ENCODE results near the gene RBM23.
A peak's percentile ranks its signal among the peaks of the same experiment; 100 is the strongest.
"Not testable (repeated sequence)": the region's sequence is repeated elsewhere in the genome, so short reads cannot be mapped to it uniquely, and the experiment has no call there.

The RBM23 gene

DNA sequence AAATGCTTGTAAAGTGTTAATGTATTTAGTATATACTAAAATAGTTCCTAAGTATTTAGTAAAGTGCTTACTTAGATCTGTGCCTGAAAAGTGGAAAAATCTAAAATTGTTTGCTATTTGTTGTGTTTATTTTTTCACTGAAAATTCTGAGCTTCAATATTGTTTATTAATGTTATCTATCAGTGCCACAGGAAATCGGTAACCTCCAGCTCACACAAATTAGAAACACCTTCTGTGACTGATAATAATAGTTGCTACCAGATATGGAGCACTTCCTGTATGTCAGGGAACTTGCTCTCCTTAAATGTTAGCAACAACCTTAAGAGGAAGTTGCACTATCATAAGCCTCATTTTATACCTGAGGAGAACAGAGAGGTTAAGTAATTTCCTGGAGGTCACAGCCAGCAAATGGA is 48.1 kb downstream of the RBM23 start:
- DNase-seq (ENCODE audit: insufficient read length, low spot score) (peak; percentile 13), FAIRE-seq (no peak)

DNA sequence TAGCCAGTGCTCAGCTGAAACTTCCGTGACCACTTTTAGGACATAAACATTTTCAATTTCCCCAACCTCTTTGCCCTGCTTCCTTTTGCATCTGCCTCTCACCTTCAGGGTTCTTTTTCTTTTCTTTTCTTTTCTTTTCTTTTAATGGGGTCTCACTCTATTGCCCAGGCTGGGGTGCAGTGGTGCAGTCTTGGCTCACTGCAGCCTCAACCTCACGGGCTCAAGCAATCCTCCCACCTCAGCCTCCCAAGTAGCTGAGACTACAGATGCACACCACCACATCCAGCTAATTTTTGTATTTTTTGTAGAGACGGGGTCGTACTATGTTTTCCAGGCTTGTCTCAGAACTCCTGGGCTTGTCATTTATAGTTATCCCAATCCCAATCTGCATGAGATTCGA is 52.1 kb downstream of the RBM23 start:
- FAIRE-seq, result no peak
- no peak for DNase-seq (ENCODE audit: insufficient read length, low spot score)

DNA sequence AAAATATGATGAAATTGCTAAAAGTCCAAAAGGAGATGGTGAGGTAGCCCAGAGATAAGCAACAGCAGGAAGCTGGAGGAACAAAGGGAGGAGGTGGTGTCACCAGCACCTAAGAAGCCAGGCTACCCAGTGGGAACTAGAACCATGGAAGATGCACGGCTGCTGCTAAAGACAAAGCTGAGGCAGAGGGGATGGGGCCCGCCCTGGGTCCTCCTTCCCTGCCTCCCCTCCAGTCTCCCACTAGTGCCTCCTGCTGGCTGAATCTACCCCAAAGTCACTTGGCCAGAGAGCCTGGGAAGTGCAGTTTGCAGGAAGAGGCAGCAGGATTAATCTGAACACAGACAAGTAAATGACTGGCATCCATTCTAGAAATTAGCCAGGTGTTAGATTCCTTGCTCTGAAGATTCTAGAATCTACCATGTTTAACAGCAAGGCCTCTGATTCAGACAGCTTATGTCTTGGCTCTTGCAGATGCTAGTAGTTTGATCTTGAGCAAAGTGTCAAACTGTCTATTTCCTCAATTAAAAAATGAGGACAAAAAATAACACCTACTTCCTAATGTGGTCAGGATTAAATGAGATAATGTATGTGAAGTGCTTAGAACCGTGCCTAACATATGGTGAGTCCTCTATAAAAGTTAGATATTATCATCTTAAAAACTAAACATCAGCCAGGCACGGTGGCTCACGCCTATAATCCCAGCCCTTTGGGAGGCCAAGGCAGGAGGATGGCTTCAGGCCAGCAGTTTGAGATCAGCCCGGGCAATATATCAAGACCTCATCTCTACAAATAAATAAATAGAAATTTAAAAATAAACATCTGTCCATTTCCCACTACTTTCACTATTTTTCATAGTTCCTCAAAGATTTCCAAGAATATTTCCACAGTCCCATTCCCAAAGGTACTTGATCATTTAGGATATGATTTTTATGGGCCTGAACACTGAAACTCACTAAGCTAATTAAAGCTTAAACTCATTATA is 53.2 kb downstream of the RBM23 start:
- FAIRE-seq, result no peak
- DNase-seq (ENCODE audit: insufficient read length, low spot score), result no peak

DNA sequence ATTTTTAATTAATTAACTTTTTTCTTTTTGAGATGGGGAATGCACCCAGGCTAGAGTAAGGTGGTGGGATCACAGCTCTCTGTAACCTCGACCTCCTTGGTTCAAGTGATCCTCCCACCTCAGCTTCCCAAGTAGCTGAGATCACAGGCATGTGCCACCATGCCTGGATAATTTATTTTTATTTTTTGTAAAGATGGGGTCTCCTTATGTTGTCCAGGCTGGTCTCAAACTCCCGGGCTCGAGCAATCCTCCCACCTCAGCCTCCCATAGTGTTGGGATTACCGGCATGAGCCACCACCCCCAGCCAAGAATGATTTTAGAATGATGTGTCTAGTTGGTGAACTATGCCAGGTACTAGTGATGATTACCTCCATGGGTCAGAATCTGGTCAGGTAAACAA is 54.0 kb downstream of the RBM23 start:
- FAIRE-seq, result no peak
- no peak for DNase-seq (ENCODE audit: insufficient read length, low spot score)

DNA sequence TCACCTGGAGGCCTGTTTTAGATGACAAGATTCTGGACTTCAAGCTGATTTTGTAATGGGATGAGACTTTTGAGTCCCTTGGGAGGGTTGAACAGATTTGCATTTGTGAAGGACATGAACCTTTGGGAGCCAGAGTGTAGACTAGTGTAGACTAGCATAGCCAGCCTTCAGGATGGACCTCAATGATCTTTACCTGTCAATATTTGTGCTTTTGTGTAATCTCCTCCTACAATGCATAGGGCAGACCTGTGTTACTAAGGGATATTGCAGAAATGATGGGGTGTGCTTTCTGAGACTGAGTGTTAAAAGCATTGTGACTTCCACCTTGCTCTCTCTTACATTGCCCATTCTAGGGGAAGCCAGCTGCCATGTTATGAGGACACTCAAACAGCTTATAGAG is 57.3 kb downstream of the RBM23 start:
- DNase-seq (ENCODE audit: insufficient read length, low spot score) (no peak), FAIRE-seq (no peak)

DNA sequence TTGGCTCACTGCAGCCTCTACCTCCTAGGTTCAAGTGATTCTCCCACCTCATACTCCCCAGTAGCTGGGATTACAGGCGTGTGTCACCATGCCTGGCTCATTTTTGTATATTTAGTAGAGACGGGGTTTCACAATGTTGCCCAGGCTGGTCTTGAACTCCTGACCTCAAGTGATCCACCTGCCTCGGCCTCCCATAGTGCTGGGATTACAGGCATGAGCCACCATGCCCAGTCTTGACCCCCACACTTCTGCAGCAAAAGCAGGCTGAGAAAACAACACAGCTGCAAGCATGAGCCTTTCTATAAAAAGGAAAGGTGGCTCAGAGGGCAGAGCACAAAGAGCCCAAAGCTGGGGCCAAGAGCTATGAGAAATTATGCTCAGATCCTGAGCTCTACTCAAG is 58.6 kb downstream of the RBM23 start:
- not testable (repeated sequence) for FAIRE-seq; DNase-seq (ENCODE audit: insufficient read length, low spot score)

DNA sequence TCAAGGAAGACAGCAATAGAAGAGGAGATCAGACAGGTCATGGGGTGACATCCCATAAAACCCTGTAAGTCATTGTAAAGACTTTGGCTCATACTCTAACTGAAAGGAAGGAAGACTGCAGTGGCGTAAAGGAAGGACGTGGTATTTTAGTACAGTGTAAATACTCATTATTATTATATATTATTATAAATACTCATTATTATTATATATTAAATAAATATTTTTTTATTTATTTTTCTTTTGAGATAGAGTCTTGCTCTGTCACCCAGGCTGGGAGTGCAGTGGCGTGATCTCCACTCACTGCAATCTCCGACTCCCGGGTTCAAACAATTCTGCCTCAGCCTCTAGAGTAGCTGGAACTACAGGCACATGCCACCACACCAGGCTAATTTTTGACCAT is 62.5 kb downstream of the RBM23 start:
- DNase-seq (ENCODE audit: insufficient read length, low spot score) (no peak), FAIRE-seq (no peak)

DNA sequence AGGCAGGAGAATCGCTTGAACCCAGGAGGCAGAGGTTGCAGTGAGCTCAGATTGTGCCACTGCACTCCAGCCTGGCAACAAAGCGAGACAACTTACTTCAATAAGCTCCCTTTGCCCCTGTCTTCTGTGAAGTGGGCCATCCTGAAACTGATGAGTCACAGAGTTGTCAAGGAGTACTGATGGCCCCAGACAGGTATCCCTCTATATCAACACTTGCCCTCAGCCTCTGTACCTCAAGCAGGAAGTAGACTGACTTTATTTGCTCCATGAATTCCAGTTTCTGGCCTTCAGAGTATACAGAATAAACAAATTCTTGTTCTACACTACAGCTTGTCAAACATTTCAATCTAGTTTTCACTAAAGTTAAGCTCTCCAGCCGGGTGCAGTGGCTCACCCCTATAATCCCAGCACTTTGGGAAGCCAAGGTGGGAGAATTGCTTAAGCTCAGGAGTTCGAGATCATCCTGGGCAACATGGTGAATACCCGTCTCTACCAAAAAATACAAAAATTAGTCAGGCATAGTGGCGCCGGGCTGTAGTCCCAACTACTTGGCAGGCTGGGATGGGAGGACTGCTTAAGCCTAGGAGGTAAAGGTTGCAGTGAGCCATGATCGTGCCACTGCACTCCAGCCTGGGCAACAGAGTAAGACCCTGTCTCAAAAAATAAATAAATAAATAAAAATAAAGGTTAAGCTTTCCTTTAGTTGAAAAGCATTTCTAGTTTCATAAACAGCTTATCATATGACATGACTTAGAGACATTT is 63.8 kb downstream of the RBM23 start:
- FAIRE-seq (no peak), DNase-seq (ENCODE audit: insufficient read length, low spot score) (no peak)

DNA sequence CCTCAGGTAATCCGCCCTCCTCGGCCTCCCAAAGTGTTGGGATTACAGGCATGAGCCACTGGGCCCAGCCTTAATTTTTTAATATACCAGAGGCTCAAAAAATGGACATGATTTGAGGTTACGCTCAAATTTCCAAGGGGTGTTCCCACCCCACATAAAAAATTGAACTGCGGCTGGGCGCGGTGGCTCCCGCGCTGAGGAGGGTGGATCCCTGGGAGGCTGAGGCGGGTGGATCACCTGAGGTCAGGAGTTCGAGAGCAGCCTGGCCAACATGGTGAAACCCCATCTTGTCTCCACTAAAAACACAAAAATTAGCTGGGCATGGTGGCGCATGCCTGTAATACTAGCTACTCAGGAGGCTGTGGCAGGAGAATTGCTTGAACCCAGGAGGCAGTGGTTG is 64.7 kb downstream of the RBM23 start:
- FAIRE-seq, result not testable (repeated sequence)

DNA sequence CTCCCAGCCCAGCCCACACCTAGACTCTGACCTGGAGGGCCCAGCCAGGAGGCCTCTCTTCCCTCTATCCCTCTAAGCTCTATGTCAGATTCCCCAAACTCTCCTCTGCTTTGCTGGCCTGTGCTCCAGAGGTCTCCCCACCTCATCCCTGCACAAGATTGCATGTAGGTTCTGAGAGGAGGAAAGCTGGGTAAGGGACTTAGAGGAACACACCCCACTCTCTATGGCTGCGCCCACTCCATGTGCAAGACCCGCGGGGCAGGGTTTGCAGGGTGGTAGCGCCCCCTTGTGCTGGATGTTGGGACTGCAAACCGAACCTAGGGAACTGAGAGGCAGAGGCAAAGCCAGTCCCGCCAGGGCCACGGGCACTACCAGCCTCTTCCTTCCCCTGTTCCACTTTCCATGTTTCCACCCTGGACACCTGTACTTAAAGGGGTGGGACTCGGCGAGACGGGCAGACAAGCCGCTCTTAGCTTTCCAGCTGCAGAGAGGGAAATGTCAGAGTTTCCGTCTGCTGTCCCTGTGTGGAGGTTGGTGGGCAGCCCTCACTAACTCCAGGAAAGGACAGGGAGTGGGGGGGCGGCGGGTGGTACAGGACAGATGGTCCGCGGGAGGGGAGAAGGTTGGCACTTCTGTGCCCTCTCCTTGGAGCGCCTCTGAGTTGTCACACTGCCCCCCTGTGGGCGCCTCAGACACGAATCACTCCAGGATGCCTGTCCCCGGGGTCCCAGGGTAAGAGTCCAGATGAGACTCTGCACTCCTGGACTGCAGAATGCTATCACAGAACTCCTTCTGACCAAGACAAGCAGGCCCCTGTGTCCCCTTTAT is 65.8 kb downstream of the RBM23 start:
- FAIRE-seq (no peak), DNase-seq (ENCODE audit: insufficient read length, low spot score) (peak; percentile 56)

More for the DNA sequence above, 64.7 kb downstream of the RBM23 start:
- not testable (repeated sequence) for DNase-seq (ENCODE audit: insufficient read length, low spot score)

DNA sequence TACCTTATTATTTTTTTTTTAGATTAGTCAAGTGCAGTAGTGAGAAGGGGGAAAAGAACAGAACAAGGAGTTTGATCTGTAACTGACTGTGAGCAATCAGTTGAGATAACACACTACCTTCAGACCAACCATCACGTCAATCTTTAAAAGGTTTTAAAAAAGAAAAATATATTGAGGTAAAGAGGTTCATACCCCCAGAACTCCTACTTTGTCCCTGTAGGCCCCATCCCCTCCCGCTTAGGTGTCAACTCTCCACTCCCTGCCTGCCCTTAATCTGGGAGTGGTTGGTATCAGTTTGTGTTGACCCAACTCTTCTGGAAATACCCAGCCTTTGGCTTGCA is 66.4 kb downstream of the RBM23 start:
- no peak for DNase-seq (ENCODE audit: insufficient read length, low spot score)
- FAIRE-seq, result no peak

DNA sequence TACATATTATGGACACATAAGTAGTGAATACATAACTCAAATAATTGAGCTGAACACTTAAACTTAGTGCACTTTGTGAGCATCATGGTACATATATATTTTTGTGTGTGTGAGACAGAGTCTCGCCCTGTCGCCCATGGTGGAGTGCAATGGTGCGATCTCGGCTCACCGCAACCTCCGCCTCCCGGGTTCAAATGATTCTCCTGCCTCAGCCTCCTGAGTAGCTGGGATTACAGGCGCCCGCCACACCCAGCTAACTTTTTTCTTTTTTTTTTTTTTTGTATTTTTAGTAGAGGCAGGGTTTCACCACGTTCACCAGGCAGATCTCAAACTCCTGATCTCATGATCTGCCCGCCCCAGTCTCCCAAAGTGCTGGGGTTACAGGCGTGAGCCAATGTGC is 66.8 kb downstream of the RBM23 start:
- not testable (repeated sequence) for FAIRE-seq; DNase-seq (ENCODE audit: insufficient read length, low spot score)

DNA sequence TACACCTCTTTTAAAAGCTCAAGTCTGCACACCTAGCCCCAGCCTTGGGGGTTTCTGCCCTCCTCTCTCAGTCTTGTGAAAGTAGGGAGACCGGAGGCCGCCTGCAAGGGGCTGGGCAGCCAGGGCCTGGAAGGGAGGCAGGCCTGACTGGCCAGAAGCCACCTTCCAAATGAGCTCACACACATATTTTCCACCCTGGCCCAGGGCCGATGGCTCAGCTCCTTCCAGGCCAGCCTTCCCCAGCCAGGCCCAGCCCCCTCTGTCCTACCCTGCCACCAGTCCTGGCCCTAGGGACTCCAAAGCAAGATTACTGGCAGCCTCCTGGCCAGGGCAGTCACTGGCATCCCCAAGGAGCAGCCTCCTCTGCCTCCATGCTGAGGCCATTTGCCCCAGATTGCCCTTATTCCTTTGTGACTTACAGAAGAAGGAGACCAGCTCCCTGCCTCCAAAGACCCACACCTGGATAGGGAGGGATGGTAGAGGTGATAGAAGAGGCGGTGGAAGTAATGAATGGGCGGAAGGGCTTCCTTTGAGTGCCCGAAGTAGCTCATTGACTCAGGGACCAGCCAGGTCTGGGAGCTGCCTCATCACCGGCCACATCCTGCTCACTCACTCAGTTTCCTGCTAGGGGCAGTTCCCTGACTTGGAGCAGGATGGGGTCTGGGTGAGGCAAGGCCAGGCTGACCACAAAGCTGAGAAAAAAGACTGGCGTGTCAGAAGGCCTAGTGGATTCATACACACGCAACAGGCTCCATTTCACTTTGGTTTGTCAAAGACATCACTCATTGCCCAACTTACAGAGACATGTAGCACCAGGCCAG is 67.8 kb downstream of the RBM23 start:
- DNase-seq (ENCODE audit: insufficient read length, low spot score) (no peak), FAIRE-seq (no peak)

DNA sequence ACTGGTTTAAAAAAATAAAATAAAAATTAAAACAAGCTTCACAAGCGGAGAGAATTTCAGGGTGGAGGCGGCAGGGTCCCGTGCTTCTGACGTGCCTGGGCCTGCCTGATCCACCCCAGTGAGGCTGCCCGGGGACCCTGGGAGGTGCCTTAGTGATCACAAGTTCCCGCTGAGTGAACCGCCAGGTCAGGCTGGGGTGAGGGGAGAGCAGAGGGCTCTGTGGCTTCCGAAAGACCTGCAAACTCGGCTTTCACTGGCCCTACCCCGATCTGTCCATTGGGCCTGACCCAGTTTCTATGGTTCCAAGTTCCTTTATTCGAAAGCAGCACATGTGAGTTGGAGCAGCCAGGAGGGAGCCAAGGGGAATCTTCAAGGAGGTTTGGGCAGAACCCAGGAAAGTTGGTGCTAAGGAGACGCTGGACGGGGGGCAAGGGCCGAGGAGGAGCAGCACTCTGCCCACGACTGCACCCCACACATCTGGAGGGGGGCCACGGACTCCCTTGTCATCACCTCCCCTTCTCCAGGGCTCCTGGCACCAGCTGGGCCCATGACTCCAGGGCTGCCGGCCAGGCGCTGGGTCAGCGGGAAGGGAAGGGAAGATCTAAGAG is 69.6 kb downstream of the RBM23 start:
- no peak for FAIRE-seq

DNA sequence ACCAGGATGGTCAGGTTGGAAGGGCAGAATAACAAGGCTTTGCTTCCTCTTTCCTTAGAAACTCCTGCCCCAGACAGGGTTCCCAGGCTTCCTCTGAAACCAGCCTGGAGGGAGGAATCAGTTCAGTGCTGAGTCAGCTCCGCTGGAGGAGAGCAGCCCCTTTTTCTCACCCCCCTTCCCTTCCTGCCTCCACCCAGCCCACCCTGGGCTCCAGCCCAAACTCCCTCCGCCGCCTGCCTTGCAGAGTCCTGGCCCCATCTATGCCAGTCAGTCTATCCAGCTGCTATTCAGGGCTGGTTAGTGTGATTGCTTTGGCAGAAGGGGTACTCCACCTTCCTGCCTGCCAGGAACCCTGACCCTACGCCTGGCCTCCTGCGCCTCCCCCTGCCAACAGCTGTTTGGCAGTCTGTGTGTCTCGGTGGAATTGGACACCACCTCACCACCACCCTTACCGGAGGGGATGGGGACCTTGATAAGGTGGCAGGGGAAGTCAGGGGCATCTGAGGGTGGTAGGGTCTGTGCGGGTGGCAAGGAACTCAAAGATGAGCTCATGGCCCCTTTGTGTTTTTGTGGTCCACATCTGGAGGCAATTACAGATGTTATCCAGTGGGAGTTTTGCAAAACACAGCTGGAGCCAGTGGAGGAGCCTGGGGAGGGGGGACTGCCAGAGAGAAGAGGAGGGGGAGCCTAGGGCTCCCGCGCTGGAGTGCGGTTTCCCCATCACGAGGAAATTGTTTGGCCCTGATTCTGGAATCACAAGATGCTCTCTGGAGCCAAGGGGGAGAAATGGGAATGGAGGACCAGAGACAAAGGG is 70.4 kb downstream of the RBM23 start:
- DNase-seq (ENCODE audit: insufficient read length, low spot score), result no peak
- no peak for FAIRE-seq

More for the DNA sequence above, 69.6 kb downstream of the RBM23 start:
- DNase-seq (ENCODE audit: insufficient read length, low spot score), result no peak

DNA sequence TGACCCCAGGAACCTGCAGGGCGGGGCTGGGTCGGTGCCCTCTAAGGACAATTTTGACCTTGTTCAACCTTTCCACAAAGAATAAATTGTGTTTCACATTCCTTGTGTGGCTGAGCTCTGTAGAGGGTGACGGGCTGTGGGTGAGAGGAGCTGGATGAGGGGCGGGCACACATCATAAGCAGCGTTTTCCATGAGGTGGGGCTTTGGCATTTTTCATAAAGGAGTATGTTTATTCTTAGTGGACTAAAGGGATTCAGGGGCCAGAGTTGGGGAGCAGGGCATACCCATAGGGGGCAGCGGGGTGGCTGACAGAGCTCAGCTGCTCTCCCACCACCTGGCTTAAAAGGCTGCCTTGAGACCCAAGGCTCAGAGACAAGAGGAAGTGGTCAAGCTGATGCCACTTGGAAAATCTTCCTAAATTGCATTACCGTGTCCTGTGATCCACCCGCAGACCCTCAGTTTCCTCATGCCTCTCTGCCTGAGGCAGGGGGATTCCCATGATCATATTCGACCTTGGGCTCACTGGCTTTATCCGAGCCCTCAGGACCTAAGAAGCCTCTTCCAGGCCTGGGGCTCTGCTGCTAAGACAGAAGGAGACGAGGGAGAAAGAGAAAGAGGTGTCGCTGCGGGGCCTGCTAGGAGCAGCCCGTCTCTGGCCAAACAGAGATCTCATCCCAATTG is 71.1 kb downstream of the RBM23 start:
- no peak for FAIRE-seq
- DNase-seq (ENCODE audit: insufficient read length, low spot score), result no peak

DNA sequence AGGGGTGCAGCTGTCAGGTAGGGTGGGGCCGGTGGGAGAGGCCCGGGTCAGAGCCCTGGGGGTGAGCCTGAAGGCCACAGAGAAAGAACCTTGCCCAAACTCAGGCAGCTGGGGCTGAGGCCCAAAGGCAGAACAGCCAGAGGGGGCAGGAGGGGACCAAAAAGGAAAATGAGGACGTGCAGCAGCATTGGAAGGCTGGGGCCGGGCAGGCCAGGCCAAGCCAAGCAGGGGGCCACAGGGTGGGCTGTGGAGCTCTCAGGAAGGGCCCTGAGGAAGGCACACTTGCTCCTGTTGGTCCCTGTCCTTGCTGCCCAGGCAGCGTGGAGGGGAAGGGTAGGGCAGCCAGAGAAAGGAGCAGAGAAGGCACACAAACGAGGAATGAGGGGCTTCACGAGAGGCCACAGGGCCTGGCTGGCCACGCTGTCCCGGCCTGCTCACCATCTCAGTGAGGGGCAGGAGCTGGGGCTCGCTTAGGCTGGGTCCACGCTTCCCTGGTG is 72.1 kb downstream of the RBM23 start:
- no peak for DNase-seq (ENCODE audit: insufficient read length, low spot score)
- FAIRE-seq, result no peak
